ENCODE results near the gene NTN1. TPM values are rescaled to one million over a fixed set of nuclear protein-coding genes. Genes with fewer than 3 reads are reported as not detected.

NTN1 gene
- total RNA-seq (ENCODE audit: low replicate concordance): 0.45 and 2.4 TPM in 2 replicates

DNA sequence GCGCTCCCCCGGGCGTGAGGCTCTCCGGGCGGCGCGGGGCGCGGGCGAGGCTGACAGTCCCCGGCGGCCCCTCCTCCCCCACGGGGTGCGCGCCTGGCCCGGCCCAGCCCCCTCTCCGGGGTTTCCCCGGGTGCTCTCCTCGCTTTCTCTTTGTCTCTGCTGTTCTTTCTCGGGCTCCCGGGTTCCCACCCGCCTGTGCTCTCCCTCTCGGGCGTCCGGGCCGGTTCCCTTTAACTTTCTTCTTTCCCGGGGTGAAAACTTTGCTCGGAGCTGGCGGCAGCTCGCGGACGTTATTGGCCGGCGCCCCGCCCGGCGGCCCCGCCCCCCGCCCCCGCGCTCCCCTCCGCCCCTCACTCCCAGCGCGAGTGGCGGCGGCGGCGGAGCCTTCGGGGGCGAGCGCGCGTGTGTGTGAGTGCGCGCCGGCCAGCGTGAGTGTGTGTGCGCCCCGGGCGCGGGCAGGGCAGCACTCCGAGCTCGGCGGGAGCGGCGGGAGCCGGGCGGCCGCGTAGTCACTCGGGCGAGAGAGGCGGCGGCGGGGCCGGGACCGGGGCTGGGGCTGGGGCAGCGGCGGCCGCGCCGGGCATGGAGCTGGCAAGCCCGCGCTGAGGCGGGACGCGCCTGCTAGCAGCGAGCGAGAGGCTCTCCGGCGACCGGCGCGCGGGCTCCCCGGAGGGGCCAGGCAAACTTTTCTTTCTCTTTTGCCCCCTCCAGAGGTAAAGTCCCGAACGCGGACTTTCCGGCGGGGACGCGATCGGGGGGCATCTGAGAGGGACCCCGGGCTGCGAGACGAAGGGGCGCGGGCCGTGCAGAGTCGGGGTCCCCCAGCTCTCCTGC is at the start of gene NTN1:
Gene NTN1, plus strand, starts transcription at position 353 of the 834 bp plus-strand sequence. CDS start 864 bp downstream, outside the sequence.
- Histone ChIP-seq H3K4me1 (peaks cover 45% of the 10 kb centered on the region), H4K20me1 (ENCODE audit: low read depth) (peaks cover 34% of the 10 kb centered on the region), H3K79me2 (ENCODE audit: low read depth) (no peaks in the 10 kb centered on the region), H3K36me3 (no peaks in the 10 kb centered on the region), H3K9ac (no peak within 1 kb of the TSS), H3F3A (ENCODE audit: low read depth) (peaks cover 31% of the 10 kb centered on the region), H3K27ac (no peak within 1 kb of the TSS), H3K4me2 (peak within 1 kb of the TSS; percentile 99), H3K4me3 (peak within 1 kb of the TSS; percentile 74), H3K9me3 (ENCODE audit: low read depth) (no peaks in the 10 kb centered on the region), H2AFZ (replicated peaks) (peak within 1 kb of the TSS; percentile 84), H3K27me3 (peaks cover 100% of the 10 kb centered on the region)
- Mint-ChIP-seq H3K27me3 (ENCODE audit: insufficient read depth, low read depth) (peaks cover 54% of the 10 kb centered on the region), H3K9me3 (peaks cover 2% of the 10 kb centered on the region), H3K36me3 (no peaks in the 10 kb centered on the region), H3K27ac (no peak within 1 kb of the TSS), H3K4me1 (peaks cover 11% of the 10 kb centered on the region), H3K4me3 (peak within 1 kb of the TSS; percentile 84)
- TF ChIP-seq, protein P1, sequence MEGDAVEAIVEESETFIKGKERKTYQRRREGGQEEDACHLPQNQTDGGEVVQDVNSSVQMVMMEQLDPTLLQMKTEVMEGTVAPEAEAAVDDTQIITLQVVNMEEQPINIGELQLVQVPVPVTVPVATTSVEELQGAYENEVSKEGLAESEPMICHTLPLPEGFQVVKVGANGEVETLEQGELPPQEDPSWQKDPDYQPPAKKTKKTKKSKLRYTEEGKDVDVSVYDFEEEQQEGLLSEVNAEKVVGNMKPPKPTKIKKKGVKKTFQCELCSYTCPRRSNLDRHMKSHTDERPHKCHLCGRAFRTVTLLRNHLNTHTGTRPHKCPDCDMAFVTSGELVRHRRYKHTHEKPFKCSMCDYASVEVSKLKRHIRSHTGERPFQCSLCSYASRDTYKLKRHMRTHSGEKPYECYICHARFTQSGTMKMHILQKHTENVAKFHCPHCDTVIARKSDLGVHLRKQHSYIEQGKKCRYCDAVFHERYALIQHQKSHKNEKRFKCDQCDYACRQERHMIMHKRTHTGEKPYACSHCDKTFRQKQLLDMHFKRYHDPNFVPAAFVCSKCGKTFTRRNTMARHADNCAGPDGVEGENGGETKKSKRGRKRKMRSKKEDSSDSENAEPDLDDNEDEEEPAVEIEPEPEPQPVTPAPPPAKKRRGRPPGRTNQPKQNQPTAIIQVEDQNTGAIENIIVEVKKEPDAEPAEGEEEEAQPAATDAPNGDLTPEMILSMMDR (IDR thresholded peaks at IDR 0.05): peak; percentile 2
- TF ChIP-seq EZH2 (IDR thresholded peaks at IDR 0.05) (no peak), EZH2phosphoT487 (IDR thresholded peaks at IDR 0.05) (no peak)
- peak; percentile 83 for DNase-seq (ENCODE audit: low spot score)

DNA sequence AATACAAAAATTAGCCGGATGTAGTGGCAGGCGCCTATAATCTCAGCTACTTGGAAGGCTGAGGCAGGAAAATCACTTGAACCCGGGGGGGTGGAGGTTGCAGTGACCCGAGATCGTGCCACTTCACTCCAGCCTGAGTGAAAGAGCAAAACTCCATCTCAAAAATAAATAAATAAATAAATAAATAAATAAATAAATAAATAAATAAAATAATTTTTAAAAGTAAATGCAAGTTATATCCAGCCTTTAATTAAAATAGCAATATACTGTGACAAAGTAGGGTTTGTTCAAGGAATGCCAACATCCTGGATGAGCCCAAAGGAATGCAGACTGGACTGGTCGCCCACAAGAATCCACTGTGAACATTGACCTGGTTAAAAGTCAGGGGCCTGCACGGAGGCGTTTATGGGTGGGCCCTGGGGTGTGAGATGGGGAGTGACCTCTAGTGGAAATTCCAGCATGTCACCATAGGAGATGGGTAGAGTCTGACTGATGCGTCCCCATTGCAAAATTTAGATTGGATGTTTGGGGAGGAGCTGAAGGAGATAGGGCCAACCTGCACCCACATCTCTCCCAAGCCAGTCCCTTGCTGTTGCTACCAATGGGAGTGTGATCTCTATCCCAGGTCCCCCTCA is 46.1 kb upstream of the NTN1 start:
- no peak overlapping the region for H3K4me2 ChIP-seq
- no peak overlapping the region for H3K4me3 ChIP-seq
- no peak overlapping the region for H3K27ac Mint-ChIP-seq
- no peak overlapping the region for H3K4me3 Mint-ChIP-seq
- H3K36me3 Mint-ChIP-seq: peaks cover 1% of the 10 kb centered on the region
- H3K4me1 Mint-ChIP-seq: no peaks in the 10 kb centered on the region
- no peaks in the 10 kb centered on the region for H3K27me3 ChIP-seq
- peaks cover 8% of the 10 kb centered on the region for H3K27me3 Mint-ChIP-seq (ENCODE audit: insufficient read depth, low read depth)
- H2AFZ ChIP-seq (replicated peaks): no peak overlapping the region
- H3F3A ChIP-seq (ENCODE audit: low read depth): no peaks in the 10 kb centered on the region
- no peaks in the 10 kb centered on the region for H3K79me2 ChIP-seq (ENCODE audit: low read depth)
- no peaks in the 10 kb centered on the region for H3K9me3 ChIP-seq (ENCODE audit: low read depth)
- peaks cover 14% of the 10 kb centered on the region for H3K9me3 Mint-ChIP-seq
- H3K27ac ChIP-seq: no peak overlapping the region
- no peaks in the 10 kb centered on the region for H3K4me1 ChIP-seq
- no peaks in the 10 kb centered on the region for H4K20me1 ChIP-seq (ENCODE audit: low read depth)
- TF ChIP-seq, protein P1 (IDR thresholded peaks at IDR 0.05): no peak
- TF ChIP-seq EZH2 (IDR thresholded peaks at IDR 0.05) (no peak), EZH2phosphoT487 (IDR thresholded peaks at IDR 0.05) (no peak)
- no peaks in the 10 kb centered on the region for H3K36me3 ChIP-seq
- H3K9ac ChIP-seq: no peak overlapping the region
- DNase-seq (ENCODE audit: low spot score): no peak

DNA sequence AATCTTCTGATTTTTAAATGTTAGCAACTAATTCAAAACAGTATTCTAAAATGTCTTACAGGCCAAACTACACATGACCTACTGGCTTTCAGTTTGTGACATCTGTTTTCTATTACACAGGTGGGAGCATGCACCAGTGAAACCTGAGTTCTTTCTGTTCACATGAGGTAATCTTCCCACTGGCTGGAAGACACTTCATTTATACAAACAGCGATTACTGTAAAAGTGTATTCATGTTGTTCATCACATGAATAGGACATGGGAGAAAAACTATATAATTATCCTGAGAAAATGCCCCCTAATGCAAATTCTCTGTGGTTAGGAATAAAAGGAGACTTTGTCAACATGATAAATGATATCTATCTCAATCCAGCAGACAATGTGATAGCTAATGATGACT is 44.7 kb upstream of the NTN1 start:
- Histone ChIP-seq H2AFZ (replicated peaks) (no peak overlapping the region), H3K36me3 (no peaks in the 10 kb centered on the region), H3K27me3 (no peaks in the 10 kb centered on the region), H3F3A (ENCODE audit: low read depth) (no peaks in the 10 kb centered on the region), H4K20me1 (ENCODE audit: low read depth) (no peaks in the 10 kb centered on the region), H3K4me1 (no peaks in the 10 kb centered on the region), H3K79me2 (ENCODE audit: low read depth) (no peaks in the 10 kb centered on the region), H3K4me2 (no peak overlapping the region), H3K9me3 (ENCODE audit: low read depth) (no peaks in the 10 kb centered on the region), H3K4me3 (no peak overlapping the region), H3K27ac (no peak overlapping the region), H3K9ac (no peak overlapping the region)
- Mint-ChIP-seq H3K27ac (no peak overlapping the region), H3K36me3 (no peaks in the 10 kb centered on the region), H3K9me3 (peaks cover 9% of the 10 kb centered on the region), H3K27me3 (ENCODE audit: insufficient read depth, low read depth) (peaks cover 2% of the 10 kb centered on the region), H3K4me3 (no peak overlapping the region), H3K4me1 (no peaks in the 10 kb centered on the region)
- TF ChIP-seq, protein P1 (IDR thresholded peaks at IDR 0.05): no peak
- no peak for TF ChIP-seq EZH2phosphoT487 (IDR thresholded peaks at IDR 0.05)
- no peak for TF ChIP-seq EZH2 (IDR thresholded peaks at IDR 0.05)
- DNase-seq (ENCODE audit: low spot score): no peak
